Putamen (tissue), 1 donor: ENCODE data around the gene MAML2.
"Not testable (repeated sequence)": the region's sequence is repeated elsewhere in the genome, so short reads cannot be mapped to it uniquely, and the experiment has no call there.

Experiments used
- DNase-seq: peaks from one replicate; pipeline ENCODE4 v3.0.0-alpha.2; 2016; ENCODE audit warnings: low spot score

The MAML2 gene

DNA sequence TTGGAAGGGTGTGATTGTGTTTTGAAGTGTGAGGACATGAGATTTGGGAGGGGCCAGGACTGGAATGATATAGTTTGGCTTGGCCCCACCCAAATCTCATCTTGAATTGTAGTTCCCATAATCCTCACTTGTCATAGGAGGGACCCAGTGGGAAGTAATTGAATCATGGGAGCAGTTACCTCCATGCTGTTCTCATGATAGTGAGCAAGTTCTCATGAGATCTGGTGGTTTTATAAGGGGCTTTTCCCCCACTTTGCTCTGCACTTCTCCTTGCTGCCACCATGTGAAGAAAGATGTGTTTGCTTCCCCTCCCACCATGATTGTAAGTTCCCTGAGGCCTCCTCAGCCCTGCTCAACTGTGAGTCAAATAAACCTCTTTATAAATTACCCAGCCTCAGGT is 71.6 kb downstream of the MAML2 start:
- not testable (repeated sequence) for DNase-seq

DNA sequence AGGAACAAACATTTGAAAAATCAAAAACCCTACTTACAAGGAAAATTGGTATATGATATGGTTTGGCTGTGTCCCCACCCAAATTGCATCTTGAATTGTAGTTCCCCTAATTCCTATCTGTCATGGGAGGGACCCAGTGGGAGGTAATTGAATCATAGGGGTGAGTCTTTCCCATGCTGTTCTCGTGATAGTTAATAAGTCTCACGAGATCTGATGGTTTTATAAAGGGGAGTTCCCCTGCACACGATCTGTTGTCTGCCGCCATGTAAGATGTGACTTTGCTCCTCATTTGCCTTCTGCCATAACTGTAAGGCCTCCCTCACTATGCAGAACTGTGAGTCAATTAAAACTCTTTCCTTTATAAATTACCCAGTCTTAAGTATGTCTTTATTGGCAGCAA is 74.5 kb downstream of the MAML2 start:
- DNase-seq, result not testable (repeated sequence)

DNA sequence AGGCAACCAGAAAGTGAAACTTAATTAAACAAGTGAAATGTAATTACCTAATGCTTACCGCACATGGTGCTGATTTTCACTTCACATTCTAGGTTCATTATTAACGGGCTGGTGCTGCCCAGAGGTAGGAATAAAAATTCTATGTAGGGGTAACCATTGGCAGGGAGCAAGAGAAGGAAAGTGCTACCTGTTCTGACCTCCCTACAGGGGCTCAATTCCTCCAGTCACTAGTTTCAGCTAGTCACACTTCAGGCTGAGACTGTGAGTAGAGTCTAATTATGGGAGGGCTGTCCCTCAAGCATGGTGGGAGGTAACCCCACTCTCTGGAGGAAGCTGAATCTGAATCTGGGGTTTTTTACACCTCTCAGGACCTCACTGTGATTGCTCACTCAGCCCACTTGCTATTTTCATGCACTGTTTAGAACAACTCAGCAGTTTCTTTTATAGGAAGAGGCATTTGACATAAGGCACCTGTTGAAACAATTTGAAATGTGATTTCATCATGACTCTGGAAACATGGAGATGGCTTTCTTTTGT is 75.4 kb downstream of the MAML2 start:
- no peak for DNase-seq

DNA sequence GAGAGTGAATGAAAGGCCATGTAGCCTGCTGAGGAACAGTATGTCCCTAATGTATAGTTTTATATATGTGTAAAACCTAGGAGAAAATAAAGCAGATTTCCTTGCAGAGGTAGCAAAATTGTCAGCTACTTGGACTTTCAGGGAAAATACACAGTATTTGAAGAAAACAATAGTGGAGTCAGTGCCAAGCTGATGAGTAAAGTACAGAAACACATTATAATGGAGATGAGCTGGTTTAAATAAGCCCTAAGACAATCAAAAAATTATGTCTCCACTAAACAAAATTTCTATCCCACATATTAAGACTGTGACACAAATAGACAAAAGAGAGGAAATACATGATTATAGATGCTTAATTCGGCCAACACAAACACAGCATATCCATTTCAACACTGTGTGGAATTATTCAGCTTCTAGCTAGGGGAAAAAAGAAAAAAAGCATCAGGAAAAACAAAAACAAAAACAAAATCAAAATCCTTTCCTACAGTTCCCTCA is 75.9 kb downstream of the MAML2 start:
- no peak for DNase-seq

DNA sequence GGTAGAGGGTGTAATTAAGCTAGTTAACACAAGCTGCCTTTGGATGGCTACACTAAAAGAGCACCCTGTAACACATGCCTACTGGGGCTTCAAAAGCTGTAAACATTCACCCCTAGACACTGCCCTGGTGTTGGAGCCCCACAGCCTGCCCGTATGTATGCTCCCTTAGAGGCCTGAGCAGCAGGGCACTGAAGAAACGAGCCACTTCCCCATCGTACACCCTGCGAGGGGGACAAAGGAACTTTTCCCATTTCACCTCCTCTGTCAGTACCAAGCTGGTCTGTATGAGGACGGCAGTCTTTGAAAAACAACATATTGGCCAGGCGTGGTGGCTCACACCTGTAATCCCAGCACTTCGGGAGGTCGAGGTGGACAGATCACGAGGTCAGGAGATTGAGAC is 77.0 kb downstream of the MAML2 start:
- DNase-seq, result no peak

DNA sequence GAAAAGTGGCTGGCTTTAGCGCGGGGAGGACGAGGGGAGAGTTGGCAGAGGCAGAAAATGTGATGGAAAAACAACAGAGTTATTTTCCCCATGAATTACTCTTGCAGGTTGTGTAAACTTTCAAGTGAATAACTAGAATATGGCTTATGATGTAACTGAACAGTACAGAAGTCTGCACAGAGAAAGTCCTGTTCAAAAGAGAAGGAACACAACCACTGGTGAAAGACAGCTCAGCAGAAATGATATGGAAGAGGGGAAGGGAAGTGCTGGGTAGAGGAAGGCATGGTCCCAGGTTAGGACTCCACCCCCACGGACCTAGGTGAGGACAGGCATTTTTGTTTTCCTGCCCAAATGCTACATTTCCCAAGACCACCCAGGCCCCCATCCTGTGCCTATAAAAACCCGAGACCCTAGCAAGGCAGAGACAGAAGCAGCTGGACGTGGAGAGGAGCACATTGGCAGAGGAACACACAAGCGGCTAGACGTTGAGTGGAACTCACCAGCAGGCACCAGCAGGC is 77.7 kb downstream of the MAML2 start:
- DNase-seq, result no peak

DNA sequence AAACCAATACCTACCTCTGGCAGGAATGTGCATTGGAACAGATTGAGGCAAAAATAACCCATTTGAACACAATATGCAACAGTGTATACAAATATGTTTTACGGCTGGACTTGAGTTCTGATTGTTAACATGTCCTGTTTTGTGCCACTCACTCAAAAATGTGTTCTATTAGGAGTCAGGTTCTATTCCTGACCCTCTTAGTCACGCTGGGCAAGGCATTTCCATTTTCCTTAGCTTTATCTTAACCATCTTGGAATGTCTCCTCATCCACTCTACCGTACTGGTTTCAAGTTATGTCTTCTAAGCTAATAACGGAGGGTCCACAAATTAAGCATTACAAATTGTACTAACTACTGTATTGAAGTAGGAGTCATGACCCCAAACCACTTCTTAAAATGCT is 78.6 kb downstream of the MAML2 start:
- no peak for DNase-seq

DNA sequence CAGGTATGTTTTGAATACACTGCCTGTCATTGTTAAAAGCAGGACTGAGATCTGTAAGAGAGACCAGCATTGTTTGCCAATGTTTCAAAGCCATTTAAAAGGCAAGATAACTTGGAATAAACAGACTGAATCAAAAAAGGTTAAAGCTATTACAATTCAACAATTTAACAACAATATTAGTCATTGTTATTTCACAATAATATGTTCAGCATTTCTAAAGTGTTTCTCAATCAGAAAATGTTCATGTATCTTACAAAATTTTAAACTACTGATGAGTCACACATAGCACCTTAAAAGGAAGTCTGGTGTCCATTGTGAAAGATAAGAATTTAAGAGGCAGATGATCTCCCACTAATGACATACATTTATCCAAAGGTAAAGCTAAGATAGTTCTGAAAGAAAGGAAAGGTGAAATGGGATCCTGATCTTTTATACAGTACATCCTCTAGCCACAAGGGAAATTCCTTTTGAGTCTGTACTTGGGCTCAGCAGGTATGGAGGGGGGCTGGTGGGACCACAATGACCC is 79.7 kb downstream of the MAML2 start:
- DNase-seq, result no peak

DNA sequence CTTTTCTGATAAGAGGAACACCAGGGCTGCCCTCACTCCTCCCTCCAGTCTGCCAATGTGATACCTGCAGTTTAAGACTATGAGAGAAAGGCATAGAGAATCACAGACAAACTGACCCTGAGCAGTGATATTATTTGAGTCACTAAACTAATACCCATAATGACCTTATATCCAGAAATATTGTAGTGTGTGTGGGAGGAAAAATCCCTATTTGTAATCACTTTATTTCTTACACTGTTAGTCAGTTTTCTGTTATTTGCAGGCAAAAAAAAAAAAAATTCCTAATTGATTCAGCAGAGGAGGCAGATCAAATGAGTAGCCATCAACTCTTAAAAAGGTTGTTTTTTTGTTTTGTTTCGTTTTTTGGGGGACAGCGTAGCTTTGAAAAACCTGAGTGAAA is 82.5 kb downstream of the MAML2 start:
- no peak for DNase-seq

DNA sequence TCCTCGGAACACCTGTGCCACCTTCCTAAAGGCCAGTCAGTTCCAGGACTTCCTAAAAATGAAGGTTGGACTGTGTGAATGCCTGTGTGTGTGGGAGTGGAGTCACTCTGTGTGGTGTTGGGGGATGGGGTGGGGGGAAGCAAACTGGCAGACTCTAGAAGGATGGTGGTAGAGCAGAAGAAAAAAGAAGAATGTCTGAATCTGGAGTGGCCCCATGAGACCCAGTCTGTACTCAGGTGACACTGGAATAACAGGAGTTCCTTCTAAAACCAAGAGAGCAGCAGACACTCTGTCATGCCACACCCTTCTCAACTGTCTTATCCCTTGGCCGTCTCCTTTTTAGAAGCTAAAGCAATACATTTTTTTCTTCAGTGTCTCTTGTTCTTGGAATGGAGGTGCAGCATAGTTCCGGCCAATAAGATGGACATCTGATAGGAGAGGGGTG is 82.9 kb downstream of the MAML2 start:
- DNase-seq, result no peak

DNA sequence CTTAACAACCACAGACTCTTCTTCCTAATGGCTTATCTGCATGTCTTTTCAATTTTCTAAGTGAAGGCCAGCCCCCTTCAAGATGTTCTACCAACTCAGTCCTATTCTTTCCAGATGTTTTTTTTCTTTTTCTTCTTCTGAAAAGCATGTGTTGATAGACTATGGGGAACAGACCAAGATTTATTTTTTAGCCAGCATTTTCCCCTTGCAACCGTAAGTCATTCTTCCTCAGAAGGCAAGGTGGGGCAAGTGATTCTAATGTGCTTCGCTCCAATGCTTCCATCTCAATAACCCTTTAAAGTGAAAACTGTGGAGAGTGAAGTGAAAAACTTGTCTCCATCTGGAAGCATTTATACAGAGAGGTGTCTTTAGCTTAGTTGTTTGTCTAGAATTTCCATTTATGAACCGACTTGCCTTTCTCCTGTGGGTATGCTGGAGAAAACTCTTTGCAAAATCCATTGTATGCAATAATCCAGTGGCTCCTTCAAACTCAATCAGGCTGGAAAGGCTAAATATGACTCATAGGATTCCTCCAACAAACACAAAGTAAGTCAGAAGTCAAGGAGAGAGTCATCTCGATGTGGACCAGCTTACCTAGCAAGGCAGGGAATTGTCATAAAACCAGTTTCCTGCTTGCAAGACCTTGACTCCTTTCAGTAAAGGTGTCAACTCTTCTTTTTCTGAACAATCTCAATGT is 83.7 kb downstream of the MAML2 start:
- DNase-seq, result no peak

DNA sequence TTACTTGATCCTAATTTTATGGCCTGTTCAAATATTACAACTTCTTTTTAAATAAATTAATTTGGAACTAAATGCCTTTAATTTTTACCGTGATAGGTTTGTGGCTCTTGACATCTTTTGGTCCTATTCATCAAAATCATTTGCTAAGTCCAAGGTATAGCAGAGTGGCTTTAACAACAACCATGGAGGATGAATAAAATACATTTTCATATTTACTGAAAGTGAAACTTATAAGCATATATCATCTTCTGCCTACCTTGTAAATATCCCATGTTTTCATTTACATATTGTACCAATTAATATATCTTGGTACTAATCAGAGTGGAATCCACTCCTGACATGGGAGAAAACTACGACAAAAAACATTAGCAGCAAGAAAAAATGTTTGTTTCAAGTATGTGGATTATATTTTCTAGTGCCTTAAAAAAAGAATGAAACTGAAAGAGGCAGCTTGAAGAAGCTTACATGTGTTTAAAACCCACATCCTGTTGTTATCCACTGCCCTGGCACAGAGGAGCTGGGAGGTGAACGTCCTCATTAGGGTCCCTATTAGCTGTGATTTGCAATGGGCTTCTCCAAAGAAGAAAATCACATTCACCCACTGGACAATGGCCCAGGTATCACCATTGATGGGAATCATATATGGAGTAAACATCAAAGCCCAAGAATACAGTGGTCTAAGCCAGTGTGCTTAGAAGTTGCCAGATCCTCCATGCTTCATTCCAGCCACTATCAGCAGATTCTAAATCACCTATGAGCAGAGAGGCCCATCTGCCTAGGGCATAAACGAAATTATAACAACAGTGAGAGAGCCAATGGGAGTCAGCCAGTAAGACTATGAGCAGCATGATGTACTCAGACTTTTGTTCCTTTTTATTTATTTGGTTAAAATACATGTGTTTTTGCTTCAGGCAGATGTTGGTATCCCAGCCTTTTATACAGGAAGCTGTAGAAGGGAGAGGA is 84.7 kb downstream of the MAML2 start:
- no peak for DNase-seq

DNA sequence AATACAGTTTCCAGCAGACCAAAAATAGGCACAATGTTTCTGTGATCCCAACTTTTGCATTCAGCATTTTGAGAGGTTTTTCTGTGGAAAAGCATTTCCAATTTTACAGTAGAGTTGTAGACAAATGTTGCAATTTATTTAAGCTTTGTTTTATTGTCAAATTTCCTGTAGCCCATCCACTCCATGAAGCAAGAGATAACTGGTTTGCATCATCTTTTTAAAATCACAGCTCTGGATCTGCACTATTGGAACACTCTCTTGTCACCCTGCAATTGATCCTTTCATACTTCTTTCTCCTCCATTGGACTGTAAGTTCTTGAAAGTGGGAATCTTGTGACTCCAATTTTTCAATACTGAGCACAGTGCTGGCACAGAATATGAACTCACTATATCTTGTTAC is 86.0 kb downstream of the MAML2 start:
- no peak for DNase-seq

DNA sequence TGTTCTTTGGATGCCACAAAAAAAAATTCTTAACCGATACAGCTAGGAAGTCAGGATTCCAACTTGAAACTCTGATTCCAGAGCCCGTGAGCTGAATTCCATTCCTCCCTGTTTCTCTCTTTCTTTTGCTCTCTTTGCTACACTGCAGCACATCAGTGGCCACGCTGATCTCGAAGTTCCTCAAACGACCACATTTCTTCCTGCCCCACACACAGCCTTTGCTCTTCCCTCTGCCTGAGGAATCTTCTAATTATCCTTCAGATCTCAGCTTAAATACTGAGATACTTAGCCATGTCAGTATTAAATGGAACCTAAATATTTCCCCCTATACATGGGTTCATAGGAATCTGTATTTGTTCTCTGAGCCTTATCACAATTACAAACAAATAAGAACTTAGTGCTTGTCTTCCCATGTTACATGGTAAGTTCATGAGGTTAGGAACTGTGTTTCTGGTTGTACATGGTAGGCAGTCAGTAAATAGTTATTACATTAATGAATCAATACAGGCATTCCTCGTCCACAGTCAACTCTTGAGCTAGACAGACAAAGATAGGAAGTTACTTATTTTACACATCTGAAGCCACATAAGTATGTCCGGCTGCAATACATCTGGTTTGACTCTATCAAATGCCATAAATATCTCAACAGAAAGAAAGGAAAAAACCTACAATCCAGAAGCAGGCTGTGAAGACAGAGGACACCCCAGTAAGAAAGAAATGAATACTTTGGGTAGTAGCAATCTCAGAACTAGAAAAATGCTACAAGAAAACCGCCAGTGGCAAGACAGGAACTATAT is 86.6 kb downstream of the MAML2 start:
- no peak for DNase-seq

DNA sequence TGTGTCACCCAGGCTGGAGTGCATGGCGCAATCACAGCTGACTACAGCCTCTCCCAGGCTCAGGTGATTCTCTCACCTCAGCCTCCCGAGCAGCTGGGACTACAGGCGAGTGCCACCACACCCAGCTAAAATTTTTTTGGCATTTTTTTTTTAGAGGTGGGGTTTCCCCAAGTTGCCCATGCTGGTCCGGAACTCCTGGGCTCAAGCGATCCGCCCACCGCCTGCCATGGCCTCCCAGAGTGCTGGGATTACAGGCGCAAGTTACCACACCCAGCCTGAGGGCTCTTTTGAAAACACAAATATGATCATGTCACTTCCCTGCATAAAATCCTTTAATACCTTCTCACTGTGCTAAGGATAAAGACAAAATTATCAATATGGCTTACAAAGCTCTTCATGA is 88.1 kb downstream of the MAML2 start:
- no peak for DNase-seq

DNA sequence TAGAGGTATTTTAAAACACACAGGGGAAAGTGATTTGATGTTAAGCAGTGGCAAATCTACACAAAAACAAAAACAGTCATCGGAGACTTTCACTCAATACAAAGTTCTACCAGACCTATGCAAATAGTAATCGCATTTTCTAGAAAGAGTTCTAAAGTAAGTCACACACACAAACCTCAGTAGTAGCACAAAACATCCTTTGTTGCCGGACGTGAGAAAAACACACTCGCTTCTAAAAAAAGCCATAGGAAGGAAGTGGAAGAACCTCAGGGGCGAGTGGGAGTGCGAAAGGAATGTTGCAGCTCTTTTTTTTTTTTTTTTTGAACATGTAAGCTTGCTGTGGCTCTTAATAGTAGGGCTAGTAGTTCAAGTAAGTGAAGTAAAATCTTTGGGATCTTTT is 88.9 kb downstream of the MAML2 start:
- no peak for DNase-seq

DNA sequence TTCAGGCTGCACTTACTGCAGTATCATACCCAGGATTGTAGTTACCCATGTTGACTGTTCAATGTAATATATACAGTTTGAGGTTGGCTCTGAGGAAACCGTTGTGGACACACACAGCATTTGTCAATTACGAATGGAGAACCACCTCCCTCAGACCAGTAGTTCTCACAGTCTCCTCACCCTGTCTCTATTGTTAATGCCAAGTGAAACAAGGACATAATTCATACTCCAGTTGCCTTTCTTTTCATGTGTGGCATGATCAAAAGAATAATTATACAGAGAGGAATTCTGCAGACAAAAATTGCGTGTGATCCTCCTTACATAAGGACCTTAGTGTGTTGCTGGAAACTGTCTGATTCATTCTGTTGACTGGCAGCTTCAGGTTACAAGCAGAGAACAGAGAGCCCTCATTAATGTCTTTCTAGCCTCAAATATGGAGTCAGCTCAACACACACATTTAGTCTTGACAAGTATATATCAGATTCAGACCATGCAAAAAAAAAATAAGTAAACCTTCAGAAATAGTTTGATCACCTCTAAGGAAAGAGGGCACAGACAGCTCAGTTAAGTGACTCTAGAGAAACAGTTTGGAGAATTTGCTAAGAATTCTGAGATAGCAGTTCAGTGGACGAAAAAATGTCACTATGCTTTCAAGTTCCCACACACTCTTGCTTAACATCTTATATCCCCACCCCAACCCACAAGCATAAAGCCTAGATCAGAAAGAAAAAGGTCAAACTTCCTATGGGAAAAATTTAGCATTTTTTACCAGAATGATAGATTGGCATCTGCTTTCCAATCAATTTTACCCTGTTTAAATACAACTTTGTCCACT is 96.1 kb downstream of the MAML2 start:
- peak; percentile 50 for DNase-seq

DNA sequence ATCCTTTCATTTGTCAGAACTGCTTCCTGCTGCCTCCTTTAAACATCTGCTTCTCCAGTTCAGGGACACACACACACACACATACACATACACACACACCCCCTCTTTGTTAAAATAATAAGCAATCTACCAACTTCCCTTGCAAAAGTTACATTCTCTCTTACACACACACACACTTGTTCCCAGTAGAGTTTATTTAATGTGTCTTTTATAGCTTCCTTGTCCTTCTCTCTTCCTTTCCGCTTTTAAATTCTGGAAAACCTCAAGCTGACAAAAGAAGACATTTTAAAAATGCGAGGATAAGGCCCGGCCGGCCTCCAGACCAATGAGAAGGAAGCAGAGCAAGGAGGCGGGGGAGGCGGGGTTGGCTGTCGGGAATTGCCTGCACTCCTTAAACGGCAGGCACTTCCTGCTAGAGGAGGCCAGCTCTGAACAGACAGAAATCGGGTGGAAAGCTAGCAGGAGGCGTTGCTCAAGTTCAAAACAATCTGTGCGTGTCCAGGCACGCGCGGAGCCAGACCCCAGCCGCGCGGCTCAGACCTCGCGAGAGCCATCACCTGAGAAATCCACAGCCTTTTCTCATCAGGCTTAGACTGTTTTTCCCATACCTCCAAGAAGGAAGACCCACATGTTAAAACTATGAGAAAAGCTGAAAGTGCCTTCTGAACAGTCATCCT is 99.9 kb downstream of the MAML2 start:
- DNase-seq, result peak; percentile 85

DNA sequence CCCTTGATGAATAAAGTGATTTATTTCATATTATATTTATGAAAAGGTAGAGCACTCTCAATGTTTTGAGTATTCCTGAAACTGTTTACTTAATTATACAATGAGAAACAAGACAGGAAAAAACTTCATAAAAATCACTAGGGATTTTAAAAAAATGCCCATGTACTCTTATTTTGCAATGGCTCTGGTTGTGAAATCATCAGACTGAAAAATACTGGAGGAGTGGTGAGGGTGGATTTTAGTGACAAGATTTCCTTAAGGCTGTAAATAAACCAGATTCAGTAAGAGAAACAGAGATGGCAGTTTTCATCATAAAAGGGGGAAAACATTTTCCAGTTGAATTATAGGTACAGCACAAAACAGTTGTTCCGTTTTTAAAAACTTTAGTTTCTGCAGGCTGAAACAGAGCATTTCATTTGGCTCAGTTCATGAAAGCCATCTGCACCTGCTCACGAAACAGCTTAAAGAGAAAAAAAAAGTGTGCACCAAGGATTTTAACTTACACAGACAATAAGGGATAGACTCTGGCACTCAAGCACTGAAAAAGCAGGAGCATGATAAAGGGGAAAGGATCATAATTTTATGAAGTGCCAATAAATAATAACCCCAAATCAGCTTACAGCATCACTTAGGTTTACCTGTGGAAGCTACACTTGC is 100.7 kb downstream of the MAML2 start:
- no peak for DNase-seq
